K562 (cell line): Measurements from ENCODE around the gene RTL5. TPM values are rescaled to one million over a fixed set of nuclear protein-coding genes. Genes with fewer than 3 reads are reported as not detected.

Source experiments
- ATAC-seq: fragments of 200-7000 bp; cut with Tn5 transposase; 3 replicates; pipeline ENCODE4 v1.9.1; 2020; ENCODE audit warnings: moderate library complexity
- BruUV-seq: library from RNA; stranded (reverse); fragments of 400-500 nt; replicated peaks from 2 replicates; lab custom pipeline; 2021; lab: Mats Ljungman, UMichigan
- CTCF ChIA-PET: fragments of 300-600 bp; formaldehyde crosslinking; extraction: SDS; loops from one replicate; lab custom pipeline; 2021; ENCODE audit warnings: low intra/inter-chr PET ratio; lab: Yijun Ruan, JAX
- POLR2A ChIA-PET: fragments of 300-600, 350-650 bp; sonication (Branson Sonifier 250); formaldehyde crosslinking; extraction: SDS; loops from one replicate; lab custom pipeline; 2021; ENCODE audit warnings: antibody characterized with exemption, inconsistent platforms; lab: Yijun Ruan, JAX
- DNase-seq, 4 experiments: peaks; one replicate each; pipeline versions ENCODE4 v3.0.0 to v3.0.0-alpha.2; 2011 to 2018; ENCODE audit warnings: low spot score in 3 of 4, mixed read lengths in 3 of 4; ENCODE audit errors: extremely low read depth in 1 of 4
- FAIRE-seq: peaks from 2 replicates; lab custom pipeline; 2011; peaks lifted over from hg19 to GRCh38; lab: Jason Lieb, UNC
- H2AFZ ChIP-seq: 2 replicates; pipeline ENCODE4 v1.6.0; 2011; ENCODE audit warnings: low read depth, low read length, control low read depth, inconsistent platforms
- H3K27ac ChIP-seq: fragments of 200-600 bp; 3 replicates; pipeline ENCODE4 v1.8.0; 2011; ENCODE audit warnings: low read depth, mild to moderate bottlenecking, control low read depth, inconsistent platforms, low read length, moderate library complexity, mixed read lengths; ENCODE audit errors: extremely low read depth
- H3K27me3 ChIP-seq, 2 experiments: fragments of 300-600 bp in 1 of 2; 2 replicates in 1 of 2; 3 replicates in 1 of 2; pipeline versions ENCODE4 v1.6.0 to v1.8.0; 2011; ENCODE audit warnings: inconsistent platforms in 2 of 2, low read length in 2 of 2, mild to moderate bottlenecking in 1 of 2, mixed read lengths in 1 of 2, moderate library complexity in 1 of 2; ENCODE audit not compliant: control insufficient read depth in 2 of 2, insufficient read depth in 2 of 2
- H3K36me3 ChIP-seq: fragments of 300-600 bp; 3 replicates; pipeline ENCODE4 v1.8.0; 2011; ENCODE audit warnings: mild to moderate bottlenecking, low read length, inconsistent platforms; ENCODE audit not compliant: control insufficient read depth, insufficient read depth
- H3K4me1 ChIP-seq, 2 experiments: fragments of 200-600 bp in 1 of 2; replicated peaks in 1 of 2; 2 replicates in 1 of 2; 3 replicates in 1 of 2; pipeline versions ENCODE4 v1.5.1 to v1.8.0; 2011; ENCODE audit warnings: inconsistent platforms in 2 of 2, low read length in 2 of 2, mild to moderate bottlenecking in 1 of 2, mixed read lengths in 1 of 2, moderate library complexity in 1 of 2; ENCODE audit not compliant: control insufficient read depth in 2 of 2, insufficient read depth in 2 of 2
- H3K4me2 ChIP-seq: 2 replicates; pipeline ENCODE4 v1.6.1; 2011; ENCODE audit warnings: low read length, control low read depth, inconsistent platforms, mixed read lengths; ENCODE audit not compliant: insufficient read depth
- H3K4me3 ChIP-seq: fragments of 200-600 bp; sonication (generic), shearing (Covaris generic); 2 replicates; pipeline ENCODE4 v1.5.1; 2016; ENCODE audit warnings: control low read depth, inconsistent platforms
- H3K79me2 ChIP-seq: fragments of 200-600 bp; 3 replicates; pipeline ENCODE4 v1.8.0; 2011; ENCODE audit warnings: low read length, inconsistent platforms; ENCODE audit not compliant: control insufficient read depth, insufficient read depth
- H3K9ac ChIP-seq, 2 experiments: 2 replicates each; pipeline versions ENCODE4 v1.6.0 to v1.6.1; 2011; ENCODE audit warnings: low read depth in 2 of 2, low read length in 2 of 2, control low read depth in 1 of 2, inconsistent platforms in 1 of 2, mild to moderate bottlenecking in 1 of 2, mixed read lengths in 1 of 2; ENCODE audit not compliant: insufficient read depth in 1 of 2
- H3K9me1 ChIP-seq: one replicate; pipeline ENCODE4 v1.6.0; 2011; ENCODE audit warnings: inconsistent platforms, mild to moderate bottlenecking, low read length, moderate library complexity; ENCODE audit not compliant: control insufficient read depth, insufficient read depth
- H3K9me3 ChIP-seq: replicated peaks from 2 replicates; pipeline ENCODE4 v1.5.1; 2011; ENCODE audit warnings: low read depth, low read length, inconsistent platforms; ENCODE audit not compliant: control insufficient read depth, insufficient read depth
- H4K20me1 ChIP-seq: replicated peaks from 2 replicates; pipeline ENCODE4 v1.6.1; 2011; ENCODE audit warnings: low read length, inconsistent platforms, mixed read lengths; ENCODE audit not compliant: control insufficient read depth, insufficient read depth
- CBFA2T3 ChIP-seq: fragments of 450-650 bp; IDR thresholded peaks from 2 replicates; pipeline ENCODE4 v1.6.1; 2017
- CREM ChIP-seq: IDR thresholded peaks from 2 replicates; pipeline ENCODE4 v1.6.1; 2014; ENCODE audit warnings: antibody characterized with exemption, low read depth
- GABPB2 ChIP-seq: fragments of 250-450 bp; sonication (Bioruptor Pico); conservative IDR thresholded peaks from 2 replicates; pipeline ENCODE4 v1.5.1; 2021; ENCODE audit warnings: mild to moderate bottlenecking
- KDM5B ChIP-seq: fragments of 200-600 bp; sonication (generic); IDR thresholded peaks from 2 replicates; pipeline ENCODE4 v1.6.1; 2012; ENCODE audit warnings: low read depth, mild to moderate bottlenecking, moderate library complexity, low read length, control low read depth, inconsistent platforms; ENCODE audit not compliant: insufficient replicate concordance
- MYC ChIP-seq, 2 experiments: fragments of 250-450 bp in 1 of 2; sonication (Bioruptor Pico) in 1 of 2; IDR thresholded peaks; 2 replicates each; pipeline versions ENCODE4 v1.5.1 to v1.6.1; 2012 to 2021; ENCODE audit warnings: low read depth in 2 of 2, borderline replicate concordance in 1 of 2, improper control_type of control experiment in 1 of 2, low read length in 1 of 2, mild to moderate bottlenecking in 1 of 2, moderate library complexity in 1 of 2
- SMARCA4 ChIP-seq: fragments of 450-650 bp; IDR thresholded peaks from 2 replicates; pipeline ENCODE4 v1.6.1; 2016
- SRF ChIP-seq, 2 experiments: fragments of 250-450, 450-650 bp in 1 of 2; sonication (Bioruptor Pico) in 1 of 2; sonication (generic) in 1 of 2; formaldehyde crosslinking; IDR thresholded peaks; 2 replicates each; pipeline versions ENCODE4 v1.5.0 to v1.5.1; 2020 to 2022; ENCODE audit warnings: mild to moderate bottlenecking in 1 of 2, missing genetic modification reagents in 1 of 2
- WGBS: fragments of 100-300 bp; shearing (Covaris generic); methylation state at CpG from one replicate; pipeline ENCODE4 v1.1.6; 2016; ENCODE audit warnings: low coverage, mixed read lengths; ENCODE audit not compliant: insufficient coverage; ENCODE audit errors: missing lambda C conversion rate; 5-methylcytosine and 5-hydroxymethylcytosine counted together
- in situ Hi-C: fragments of 300-500 bp; cut with MboI; formaldehyde crosslinking; loops from 4 replicates; pipeline ENCODE4 v1.15.0; 2018; ENCODE audit warnings: inconsistent platforms, mixed read lengths
- intact Hi-C: fragments of 100-400 bp; cut with micrococcal nuclease; formaldehyde crosslinking; loops from 2 replicates; pipeline ENCODE4 v1.14.2; 2022
- polyA plus RNA-seq, 8 experiments: library from polyadenylated mRNA; depleted of rRNA in 4 of 8; stranded (reverse) in 5 of 8; unstranded in 3 of 8; fragments of >200 nt; fragmentation: Nextera tagmentation in 2 of 8; fragmentation: Illumina TruSeq in 1 of 8; extraction: Ambion mirVana in 2 of 8; extraction: Trizol in 1 of 8; gene quantifications; 2 replicates each; pipeline versions ENCODE4 v1.2.1 to v1.2.3, GENCODE V29; 2011 to 2014; ENCODE audit warnings: inconsistent platforms in 1 of 8, missing spikeins in 1 of 8
- total RNA-seq, 7 experiments: library from RNA; depleted of rRNA in 6 of 7; stranded (reverse); fragments of >200 nt in 6 of 7; fragmentation: Illumina TruSeq in 2 of 7; extraction: Trizol in 2 of 7; gene quantifications; 2 replicates each; pipeline versions ENCODE4 v1.2.1 to v1.2.3, GENCODE V29; 2011 to 2021; ENCODE audit warnings: low replicate concordance in 1 of 7

The RTL5 gene
- total and polyA plus RNA-seq, 9 of the 15 experiments (the other 6 are each of a cell fraction or from before 2014, with no cell fraction given), result 0.03 TPM; not detected in 8

- TF ChIP-seq MYC (IDR thresholded peaks at IDR 0.05; ENCODE audit: low read depth, low read length) (no peak), MYC (CRISPR knock-in tag; IDR thresholded peaks at IDR 0.05; ENCODE audit: borderline replicate concordance, low read depth) (no peak), SMARCA4 (no peak), KDM5B (no peak)
These were observed 14.0 kb downstream of the RTL5 start (continued) for GRCh38 chrX:72117636-72118210.

- FAIRE-seq, result no peak
- no peak for TF ChIP-seq CREM
- no peak for TF ChIP-seq GABPB2 (CRISPR knock-in tag)
- no peak for TF ChIP-seq CBFA2T3
- no peak for TF ChIP-seq SRF (CRISPR knock-in tag; IDR thresholded peaks at IDR 0.05)
- TF ChIP-seq, all 486 proteins: peak for 0
- Histone ChIP-seq H3K79me2 (no peaks in the 10 kb centered on the region), H3K4me2 (no peak overlapping the region), H3K9me3 (no peaks in the 10 kb centered on the region; the same call in 1 of the 2 replicates), H3K4me1 (no peaks in the 10 kb centered on the region), H4K20me1 (no peaks in the 10 kb centered on the region), H3K36me3 (no peaks in the 10 kb centered on the region), H3K9me1 (no peaks in the 10 kb centered on the region), H3K4me3 (no peak overlapping the region), H3K27me3 (peaks cover 0 to 24% of the 10 kb centered on the region in 2 experiments; a peak in 2 of 5 replicates), H2AFZ (no peak overlapping the region), H3K9ac (no peak overlapping the region), H3K27ac (no peak overlapping the region)
- WGBS, result 0% methylated on average over 3 of the region's 7 CpGs
- DNase-seq (no peak), ATAC-seq (no peak)
- ChIA-PET POLR2A (no interaction called here), CTCF (no interaction called here)
- in situ Hi-C loops (no loop called here), intact Hi-C loops (no loop called here)
- BruUV-seq, result no TSS peak
These were observed 16.3 kb downstream of the RTL5 start for GRCh38 chrX:72115380-72115779.
